Stromal cell of bone marrow (primary cell): ENCODE measurements around the gene CEP104.

Experiments
- DNase-seq: peaks from one replicate; pipeline ENCODE4 v3.0.0-alpha.2; 2012; ENCODE audit warnings: low read depth

The CEP104 gene

DNA sequence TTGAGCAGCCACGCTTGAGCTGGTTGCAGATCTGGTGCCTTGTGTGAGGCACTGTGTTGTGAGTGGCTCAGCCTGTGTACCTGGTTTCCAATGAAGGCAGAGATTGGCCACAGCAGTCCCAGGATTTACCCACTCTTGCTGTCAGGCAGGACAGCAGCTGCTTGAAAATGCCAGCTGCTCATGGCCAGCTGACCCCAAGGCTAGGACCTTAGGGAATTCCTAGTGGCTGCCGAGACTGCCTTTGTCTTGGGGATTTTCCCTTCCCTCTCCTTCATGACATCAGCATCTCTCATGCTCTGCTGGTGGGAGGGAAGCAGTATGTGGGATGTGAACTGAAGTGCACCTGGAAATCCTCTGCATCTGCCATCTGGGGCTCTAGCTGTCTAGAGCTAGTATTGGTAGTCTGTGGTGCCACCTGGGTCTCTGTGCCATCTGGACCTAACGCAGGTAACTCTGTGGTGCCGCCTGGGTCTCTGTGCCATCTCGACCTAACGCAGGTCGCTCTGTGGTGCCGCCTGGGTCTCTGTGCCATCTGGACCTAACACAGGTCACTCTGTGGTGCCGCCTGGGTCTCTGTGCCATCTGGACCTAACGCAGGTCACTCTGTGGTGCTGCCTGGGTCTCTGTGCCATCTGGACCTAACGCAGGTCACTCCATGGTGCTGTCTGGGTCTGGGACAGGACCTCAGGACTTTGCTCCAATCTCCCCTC, 56.9 kb downstream of the CEP104 start:
- no peak for DNase-seq

DNA sequence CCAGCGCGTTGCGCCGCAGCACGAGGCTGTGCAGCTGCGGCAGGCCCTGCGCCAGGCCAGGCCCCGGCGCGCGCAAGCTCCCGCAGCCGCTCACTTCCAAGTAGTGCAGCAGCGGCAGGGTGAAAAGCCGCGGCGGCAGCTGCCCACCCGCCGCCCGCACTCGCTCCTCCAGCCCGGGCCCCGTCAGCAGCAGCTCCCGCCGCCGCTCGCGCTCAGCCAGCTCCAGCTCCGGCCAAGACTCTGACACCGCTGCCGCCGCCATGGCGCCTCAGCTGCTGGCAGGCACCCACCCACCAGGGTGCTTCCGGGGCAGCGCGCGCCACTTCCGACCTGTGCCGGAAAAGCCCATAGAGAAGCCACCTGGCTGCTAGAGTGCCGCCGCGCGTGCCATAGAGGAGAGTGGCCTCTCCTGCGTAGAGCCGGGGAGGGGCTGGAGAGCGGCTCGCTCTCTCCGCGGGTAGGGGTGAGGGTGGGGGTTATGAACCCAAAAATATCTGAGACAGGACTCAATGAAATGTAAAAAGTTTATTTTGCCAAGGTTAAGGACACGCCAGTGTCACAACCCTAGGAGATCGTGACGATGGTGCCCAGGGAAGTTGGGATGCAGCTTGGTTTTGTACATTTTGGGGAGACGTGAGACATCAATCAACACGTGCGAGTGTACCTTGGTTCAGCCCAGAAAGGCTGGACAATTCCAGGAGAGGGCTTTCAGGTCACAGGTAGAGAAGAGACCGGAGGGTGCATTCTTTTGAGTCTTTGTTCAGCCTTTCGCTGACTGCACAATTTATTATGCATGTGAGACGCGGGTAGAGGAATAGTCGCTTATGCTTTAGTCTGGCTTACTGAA, 60.6 kb downstream of the CEP104 start, which contains the start of gene LRRC47:
TSS of gene LRRC47 (minus strand) at position 284 of the 847 bp plus-strand sequence. CDS start at position 262, 22 bp downstream.
- DNase-seq: peak; percentile 86

DNA sequence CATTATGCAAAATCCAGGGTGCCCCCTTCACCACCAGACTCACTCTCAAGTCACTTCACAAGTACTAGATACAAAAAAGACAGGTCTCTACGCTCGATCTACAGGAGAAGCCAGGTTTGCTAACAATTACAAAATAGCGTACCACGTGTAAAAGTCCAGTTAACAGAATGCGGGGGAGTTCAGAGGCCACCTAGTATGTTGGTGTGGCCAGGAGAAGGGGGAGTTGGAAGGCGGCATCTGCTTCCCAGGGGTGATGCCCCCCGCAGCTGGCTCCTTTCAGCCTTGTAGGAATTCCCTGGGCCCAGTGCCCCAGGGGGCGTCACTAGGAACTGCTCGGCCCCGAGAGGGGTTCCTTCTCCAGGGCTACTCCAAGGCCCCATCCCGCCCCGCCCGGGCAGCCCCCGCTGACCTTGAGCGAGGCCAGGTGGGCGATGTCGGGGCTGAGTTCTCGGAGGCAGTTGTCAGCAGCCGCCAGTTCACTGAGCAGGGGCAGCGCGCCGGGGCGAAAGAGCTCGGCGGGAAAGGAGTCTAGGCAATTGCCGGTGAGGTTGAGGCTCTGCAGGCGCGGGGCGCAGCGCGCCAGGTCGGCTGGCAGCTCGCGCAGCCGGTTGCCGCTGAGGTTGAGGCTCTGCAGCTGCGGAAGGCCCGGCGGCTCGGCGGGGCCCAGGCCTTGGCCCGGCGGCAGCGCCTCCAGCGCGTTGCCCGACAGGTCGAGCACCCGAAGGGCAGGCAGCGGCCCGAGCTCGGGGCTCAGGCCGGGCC, 61.4 kb downstream of the CEP104 start:
- no peak for DNase-seq

DNA sequence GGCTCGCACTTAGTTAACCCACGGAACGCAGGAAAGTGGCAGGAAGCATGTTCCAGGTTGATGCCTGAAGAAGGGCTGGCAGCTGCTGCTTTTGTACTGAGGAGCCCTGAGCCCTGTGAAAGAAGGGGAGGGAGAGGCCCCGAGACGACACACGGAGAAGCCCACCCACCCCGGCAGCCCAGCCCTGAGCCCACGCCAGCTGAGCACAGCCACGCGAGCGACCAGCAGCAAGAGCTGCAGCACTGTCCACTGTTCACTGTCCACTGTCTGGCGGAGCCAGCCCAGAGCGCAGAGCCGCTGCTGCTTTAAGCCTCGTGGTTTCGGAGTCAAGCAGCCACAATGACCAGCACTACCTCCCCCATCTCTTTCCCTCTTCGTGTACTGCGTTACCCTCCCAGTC, 66.1 kb downstream of the CEP104 start:
- DNase-seq: no peak

DNA sequence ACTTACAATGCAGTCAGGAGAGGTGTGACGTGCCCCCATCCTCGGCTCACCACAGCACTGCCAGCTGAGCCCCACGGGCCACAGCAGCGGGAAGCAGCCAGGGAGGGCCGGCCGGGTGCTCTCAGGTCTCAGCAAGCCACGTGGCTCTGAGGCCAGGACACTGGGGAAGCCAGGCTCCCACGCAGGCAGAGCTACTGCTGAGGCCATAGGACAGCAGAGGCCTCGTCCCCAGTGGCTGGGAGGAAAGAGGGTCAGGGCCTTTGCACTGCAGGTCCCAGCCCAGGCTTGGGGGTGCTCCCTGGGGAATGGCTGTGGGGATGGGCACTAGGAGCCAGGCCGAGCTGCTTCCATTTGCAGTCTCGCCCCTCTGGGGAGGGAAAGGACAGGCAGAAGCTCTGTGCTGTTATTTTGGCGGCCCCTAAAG, 66.5 kb downstream of the CEP104 start:
- DNase-seq: no peak

DNA sequence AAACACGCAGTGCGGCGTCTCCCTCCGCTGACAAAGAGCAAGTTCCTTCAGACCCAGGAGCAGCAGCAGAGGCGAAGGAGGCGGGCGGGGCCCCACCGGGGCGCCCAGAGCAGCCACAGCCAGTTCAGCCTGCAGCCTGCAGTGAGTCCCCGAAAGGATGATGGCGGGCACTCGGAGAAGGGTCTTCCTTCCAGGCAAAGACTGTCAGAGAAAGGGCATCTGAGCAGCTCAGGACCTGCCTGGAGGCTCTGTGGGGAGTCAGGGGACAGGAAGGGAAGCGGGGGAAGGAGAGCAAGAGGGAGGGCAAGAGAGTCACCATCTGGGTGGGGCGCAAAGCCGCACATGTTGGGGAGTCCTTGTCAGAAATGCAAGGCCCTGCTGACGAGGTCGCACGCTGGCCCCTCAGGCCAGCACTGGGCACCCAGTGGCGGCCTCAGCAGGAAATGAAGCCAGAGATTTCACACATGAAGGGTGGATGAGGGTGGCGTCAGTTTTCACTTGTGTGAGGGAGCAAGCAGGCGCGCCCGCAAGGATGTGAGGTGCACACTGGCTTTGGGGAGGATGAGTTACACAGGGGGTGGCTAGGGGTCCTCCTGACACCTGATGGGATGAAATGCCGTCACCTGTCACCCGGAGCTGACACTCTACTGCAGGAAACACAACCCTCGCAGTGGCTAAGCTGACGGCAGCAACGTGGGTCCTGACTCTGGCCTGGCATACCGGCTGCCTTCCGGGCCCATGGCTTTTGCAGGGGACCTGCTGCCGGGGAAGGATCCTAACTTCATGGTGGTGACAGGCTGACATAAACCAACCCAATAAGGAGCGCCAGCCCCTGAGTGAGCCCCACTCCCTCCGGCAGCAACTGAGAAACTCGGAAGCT, 67.3 kb downstream of the CEP104 start:
- no peak for DNase-seq

DNA sequence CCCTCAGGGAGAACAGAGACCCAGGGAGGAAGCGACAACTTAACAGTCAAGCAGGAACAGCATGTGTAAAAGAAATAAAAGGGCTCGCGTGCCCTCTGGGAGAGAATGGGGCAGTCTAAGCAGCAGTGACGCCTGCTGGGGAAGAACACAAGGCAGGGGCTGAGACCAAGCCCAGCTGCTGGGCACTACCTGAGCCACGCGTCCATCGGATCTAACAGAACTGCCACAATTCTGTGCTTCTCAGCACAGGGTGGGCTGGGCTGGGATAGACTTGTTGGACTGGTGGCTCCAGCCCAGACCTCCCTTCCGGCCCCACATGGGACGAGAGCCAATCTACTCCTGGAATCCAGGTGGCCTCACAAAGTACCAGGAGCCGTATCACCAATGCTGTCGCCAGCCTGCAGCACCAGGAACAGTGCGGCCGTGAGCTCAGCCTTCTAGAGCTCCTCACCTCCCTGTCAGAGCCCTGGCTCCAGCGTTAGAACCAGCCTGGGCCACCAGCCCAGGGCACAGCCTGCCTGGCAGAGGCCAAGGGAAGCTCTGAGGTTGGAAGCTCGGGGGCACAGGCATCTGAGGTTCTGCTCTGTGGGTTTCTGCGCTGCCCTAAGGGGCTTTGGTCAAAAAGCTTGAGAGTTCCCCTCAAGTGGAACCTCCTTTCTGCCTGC, 68.1 kb downstream of the CEP104 start:
- DNase-seq: no peak

DNA sequence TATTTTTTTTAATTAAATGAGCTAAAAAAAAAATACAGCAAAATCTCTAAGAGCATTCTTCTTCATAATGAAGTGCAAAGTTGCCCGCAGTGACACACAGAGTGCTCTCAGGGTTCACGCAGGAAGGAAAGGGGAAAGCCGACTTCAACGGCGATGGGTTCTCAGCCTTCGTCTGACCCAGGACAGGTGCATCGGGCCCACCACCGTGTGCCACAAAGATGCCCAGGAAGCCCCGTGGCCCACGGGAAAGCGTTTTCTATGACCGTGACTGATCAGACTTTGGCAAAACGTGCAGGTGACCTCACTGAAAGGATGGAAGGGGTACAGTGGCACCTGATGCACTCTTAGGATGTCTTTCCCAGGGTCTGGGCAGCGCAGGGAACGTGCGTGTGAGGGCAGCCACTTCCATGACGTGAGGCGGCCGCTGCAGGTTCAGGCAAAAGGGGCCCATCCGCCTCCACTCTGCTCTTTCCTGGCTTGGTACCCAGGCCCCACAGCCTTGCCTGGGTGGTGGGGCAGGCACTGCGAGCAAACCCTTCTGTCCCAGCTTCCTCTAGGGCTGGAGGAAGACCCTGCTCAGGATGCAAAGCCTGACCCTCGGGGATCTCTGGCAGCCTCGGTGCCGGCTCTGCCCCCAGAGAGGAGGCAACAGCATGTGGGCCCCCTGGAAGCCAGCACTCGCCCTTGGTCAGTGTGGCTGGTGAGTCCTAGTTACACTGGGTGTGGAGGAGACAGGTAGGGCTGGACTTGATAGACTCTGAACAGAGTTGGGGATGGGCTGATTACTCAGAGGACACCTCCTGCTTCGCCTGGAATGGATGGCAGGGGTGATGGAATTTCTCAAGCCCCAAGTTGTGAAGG, 69.0 kb downstream of the CEP104 start:
- DNase-seq: no peak

DNA sequence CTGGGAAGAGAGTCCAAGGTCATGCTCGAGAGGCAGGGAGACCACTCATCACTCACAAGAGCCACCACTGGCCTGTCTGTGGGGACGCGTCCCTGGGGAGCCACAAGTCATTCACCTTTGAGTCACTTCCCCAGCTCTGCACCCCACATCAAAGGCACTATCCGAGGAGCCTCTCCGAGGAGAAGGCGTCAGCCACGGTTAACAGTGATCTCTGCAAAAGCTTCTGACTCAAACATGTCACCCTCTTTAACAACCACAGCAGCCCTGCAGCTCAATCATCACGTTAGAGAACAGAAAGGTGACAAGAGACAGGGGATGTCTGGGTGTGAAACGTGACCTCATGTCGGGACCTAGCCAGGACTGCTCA, 69.7 kb downstream of the CEP104 start:
- no peak for DNase-seq

DNA sequence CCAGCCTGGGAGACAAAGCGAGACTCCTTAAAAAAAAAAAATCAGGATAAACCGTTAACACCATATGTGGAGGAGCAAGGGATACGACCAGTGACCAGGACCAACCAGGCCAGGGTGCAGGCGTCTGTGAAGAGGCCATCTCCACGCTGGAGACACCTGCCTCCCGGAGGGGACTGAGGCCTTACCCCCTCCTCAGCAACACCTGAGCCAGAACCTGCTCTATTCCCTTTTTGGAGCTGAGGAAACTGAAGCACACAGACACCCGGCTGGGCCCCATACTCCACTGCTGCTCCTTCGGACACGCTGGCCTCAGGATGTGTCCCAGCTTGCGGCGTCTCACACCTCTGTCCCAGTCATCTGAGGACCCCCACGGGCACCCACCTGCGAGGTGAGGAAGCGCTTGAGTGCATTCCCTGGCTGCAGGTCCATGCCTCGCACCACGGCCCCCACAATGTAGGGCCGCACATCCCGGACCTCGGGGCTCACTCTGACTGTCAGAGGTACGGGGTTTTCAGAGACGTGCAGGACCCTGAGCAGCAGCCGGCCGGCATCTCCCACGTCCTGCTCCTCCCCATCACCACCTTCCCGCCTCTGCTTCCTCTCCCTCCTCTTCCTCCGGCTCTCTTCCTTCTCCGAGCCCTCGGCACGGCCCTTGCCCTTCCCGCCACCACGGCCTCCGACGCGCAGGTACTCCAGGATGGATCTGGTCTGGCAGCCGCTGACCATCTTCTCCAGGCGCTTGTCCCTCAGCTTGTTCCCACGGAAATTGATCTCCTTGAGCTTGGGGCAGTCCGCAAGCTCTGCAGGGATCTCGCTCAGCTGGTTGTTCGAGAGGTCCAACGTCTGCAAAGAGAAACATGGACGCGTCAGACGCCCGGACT, 70.3 kb downstream of the CEP104 start:
- DNase-seq: no peak

DNA sequence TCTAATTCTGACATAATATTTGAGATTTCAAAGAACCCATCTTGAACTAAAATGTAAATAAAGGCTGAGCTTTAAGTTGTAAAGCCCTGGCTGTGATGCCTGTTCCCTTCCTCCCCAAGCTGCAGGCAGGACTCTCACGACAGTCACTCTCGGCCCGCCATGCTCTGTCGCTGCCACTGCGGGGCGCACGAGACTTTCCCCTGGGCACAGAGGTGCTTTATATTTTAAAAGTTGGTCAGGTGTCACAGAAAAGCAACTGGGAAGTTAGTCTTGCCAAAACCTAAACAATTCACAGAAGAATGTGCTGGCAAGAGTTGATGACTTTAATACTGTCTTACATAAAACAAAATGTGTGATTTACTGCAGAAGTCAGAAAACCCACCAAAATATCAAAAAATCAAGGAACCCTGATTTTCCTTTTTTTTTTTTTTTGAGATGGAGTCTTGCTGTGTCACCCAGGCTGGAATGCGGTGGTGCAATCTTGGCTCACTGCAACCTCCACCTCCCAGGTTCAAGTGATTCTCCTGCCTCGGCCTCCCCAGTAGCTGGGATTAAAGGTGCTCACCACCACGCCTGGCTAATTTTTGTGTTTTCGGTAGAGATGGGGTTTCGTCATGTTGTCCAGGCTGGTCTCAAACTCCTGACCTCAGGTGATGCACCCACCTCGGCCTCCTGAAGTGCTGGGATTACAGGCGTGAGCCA, 71.4 kb downstream of the CEP104 start:
- DNase-seq: no peak

DNA sequence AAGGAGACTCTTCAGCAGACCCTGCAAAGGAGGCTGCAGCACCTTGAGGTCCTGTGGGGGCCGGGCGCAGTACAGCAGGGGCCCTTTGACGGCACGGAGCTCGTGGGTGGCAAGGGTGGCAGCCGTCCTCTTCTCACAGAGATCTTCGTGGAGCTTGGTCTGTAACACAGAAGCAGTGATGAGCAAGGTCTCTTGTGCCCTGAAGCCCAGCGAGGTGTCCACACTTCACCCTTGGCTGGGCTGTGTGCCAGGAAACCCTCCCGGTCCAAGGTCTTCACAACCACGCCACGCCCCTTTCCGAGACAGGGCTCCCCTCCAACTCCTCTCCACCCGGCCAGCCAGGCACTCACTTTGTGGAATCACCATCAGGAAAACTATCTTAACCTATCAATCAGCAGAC, 72.0 kb downstream of the CEP104 start:
- no peak for DNase-seq

DNA sequence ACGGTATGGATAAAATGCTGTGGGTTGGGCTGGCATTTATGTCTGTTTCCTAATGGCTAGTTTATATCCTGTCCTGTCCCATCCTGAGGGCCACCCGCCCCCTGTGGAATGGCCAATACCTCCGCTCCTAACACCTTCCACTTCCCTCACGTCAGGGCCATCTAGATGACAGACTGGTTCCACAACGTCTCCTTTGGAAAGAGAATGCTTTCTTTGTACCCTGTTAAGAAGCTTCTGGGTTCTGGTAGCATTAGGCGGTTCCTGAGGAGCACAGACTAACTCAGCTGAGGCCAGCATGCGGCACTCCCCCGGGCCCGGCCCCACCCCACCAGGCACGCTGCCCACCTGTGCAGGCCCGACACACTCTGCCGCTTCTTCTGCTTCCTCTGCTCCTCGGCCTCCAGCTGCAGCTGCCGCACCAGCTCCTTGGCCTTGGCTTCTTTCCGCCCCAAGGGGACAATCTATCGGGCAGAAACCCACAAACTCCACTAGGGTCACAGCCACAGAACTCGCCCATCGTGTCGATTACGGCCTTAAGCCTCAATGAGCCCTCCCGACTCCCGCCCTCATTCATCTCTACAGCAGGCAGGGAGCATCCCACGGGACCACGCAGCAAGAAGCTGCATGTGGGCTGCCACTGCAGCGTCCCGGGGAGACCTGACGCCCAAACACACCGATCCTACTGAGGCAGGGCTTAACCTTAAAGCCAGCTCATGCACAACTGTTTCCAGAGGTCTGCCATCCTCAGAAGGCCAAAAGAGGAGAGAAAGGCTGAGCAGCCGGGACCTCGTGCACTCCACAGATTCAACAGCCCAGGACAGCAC, 73.1 kb downstream of the CEP104 start:
- DNase-seq: no peak

DNA sequence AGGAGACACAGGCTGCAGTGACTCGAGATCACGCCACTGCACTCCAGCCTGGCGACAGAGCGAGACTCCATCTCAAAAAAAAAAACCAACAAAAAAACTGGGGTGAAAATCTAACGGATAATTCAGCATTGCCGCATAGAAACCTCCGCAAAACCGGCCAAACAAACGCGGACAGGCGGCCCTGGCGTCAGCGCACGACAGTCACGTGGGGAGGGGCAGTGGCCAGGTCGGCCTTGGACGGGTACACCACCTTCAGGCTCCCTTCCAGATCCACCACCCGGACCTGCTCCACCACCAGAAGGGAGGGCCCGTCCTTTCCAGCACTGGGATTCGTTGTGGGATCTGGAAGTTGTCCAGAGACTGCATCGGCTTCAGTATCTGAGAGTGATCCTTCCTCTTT, 76.1 kb downstream of the CEP104 start:
- DNase-seq: no peak

DNA sequence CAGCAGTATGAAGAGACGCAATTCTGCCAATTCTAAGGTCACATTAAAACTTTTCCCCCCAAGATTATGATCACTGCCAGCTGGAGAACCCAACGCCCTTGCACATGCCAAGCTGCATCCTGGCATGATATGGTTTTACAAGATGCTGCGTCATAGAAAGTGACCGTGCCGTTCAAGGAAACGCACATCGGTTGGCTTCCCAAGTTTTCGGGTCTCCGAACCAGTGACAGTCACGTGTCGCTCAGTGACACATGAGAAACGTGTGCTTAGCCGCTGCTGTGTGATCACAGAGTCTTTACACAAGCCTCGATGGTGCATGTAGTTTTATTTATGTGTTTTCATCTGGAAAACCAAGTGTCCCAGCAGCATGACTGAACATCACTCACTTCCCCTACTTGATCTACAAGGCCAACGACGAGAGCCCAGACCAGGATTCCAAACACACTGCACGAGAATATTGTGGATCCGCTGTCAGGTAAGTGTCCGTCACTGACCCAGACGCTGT, 77.0 kb downstream of the CEP104 start:
- DNase-seq: no peak

DNA sequence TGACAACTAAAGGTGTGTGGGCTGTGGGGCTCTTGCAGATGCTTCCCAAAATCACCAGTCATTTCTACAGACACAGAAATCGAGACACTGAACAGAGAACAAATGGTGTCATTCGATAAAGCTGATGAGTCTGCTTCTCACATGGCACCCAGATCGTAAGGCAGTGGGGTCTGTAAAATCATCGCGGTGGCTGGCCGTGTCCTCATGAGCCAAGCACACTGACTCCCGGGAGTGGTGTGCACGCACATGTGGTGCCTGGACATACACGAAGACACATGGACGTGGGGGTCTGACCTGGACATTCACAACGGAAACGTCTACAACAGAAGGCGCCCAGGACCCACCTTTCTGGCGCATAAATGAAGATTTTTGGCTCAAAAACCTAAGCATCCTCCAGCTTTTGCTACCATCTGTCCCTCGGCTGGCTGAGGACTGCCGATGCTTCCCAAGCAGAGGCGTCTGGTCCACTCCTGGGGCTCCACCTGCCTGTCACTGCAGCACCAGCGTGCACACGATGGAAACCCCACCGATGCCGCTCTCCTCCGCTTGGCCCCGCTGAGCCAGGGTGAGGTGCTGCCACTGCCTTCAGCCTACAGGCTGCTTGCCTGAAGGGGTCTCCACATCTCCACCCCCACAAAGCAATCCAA, 77.6 kb downstream of the CEP104 start:
- no peak for DNase-seq
